ENCODE results near the gene GATAD2B. TPM values are rescaled to one million over a fixed set of nuclear protein-coding genes. Genes with fewer than 3 reads are reported as not detected.

Gene GATAD2B
- total RNA-seq, 1 donor, result 8.6 TPM

GRCh38 chr1:153773096-153773921, 149.5 kb downstream of the GATAD2B start:
- no peak for TF ChIP-seq CTCF (IDR thresholded peaks at IDR 0.05; ENCODE audit: insufficient read depth, low read depth, low read length)
- H3K4me3 ChIP-seq (ENCODE audit: low read depth, low read length), result no peak overlapping the region
- no peak for DNase-seq (ENCODE audit: low read depth)

GRCh38 chr1:153771841-153772593, 150.8 kb downstream of the GATAD2B start:
- peak; percentile 35 for TF ChIP-seq CTCF (IDR thresholded peaks at IDR 0.05; ENCODE audit: insufficient read depth, low read depth, low read length)
- no peak overlapping the region for H3K4me3 ChIP-seq (ENCODE audit: low read depth, low read length)
- no peak for DNase-seq (ENCODE audit: low read depth)

- no peak overlapping the region for H3K4me3 ChIP-seq (ENCODE audit: low read depth, low read length)
- peak; percentile 40 for DNase-seq (ENCODE audit: low read depth)
- TF ChIP-seq CTCF (IDR thresholded peaks at IDR 0.05; ENCODE audit: insufficient read depth, low read depth, low read length), result no peak
Measured at GRCh38 chr1:153771261-153771660, 151.5 kb downstream of the GATAD2B start.

GRCh38 chr1:153770797-153771196, 152.0 kb downstream of the GATAD2B start:
- no peak for TF ChIP-seq CTCF (IDR thresholded peaks at IDR 0.05; ENCODE audit: insufficient read depth, low read depth, low read length)
- no peak overlapping the region for H3K4me3 ChIP-seq (ENCODE audit: low read depth, low read length)
- DNase-seq (ENCODE audit: low read depth), result peak; percentile 14

- DNase-seq (ENCODE audit: low read depth), result no peak
- no peak for TF ChIP-seq CTCF (IDR thresholded peaks at IDR 0.05; ENCODE audit: insufficient read depth, low read depth, low read length)
- no peak overlapping the region for H3K4me3 ChIP-seq (ENCODE audit: low read depth, low read length)
Measured at GRCh38 chr1:153769221-153769620, 153.6 kb downstream of the GATAD2B start.

- TF ChIP-seq CTCF (IDR thresholded peaks at IDR 0.05; ENCODE audit: insufficient read depth, low read depth, low read length), result no peak
- DNase-seq (ENCODE audit: low read depth), result no peak
- no peak overlapping the region for H3K4me3 ChIP-seq (ENCODE audit: low read depth, low read length)
Measured at GRCh38 chr1:153768316-153769181, 154.2 kb downstream of the GATAD2B start.

Data from fibroblast of villous mesenchyme (primary cell).